Myocyte (in vitro differentiated cells): Measurements from ENCODE around the gene TGM6. TPM values are rescaled to one million over a fixed set of nuclear protein-coding genes. Genes with fewer than 3 reads are reported as not detected.

Experiments used
- DNase-seq: peaks from one replicate; pipeline ENCODE4 v3.0.0-alpha.2; 2012; ENCODE audit warnings: low read depth
- polyA plus RNA-seq: library from polyadenylated mRNA; unstranded; fragments of >200 nt; gene quantifications from one replicate; pipeline ENCODE4 v1.2.1, GENCODE V29; 2012; ENCODE audit warnings: missing spikeins
- total RNA-seq: library from RNA; depleted of rRNA; stranded (reverse); fragments of >200 nt; gene quantifications from 2 replicates; pipeline ENCODE4 v1.2.3, GENCODE V29; 2014

The TGM6 gene
- not detected in 2 replicates for total RNA-seq
- polyA plus RNA-seq: not detected

GRCh38 chr20:2380601-2381000 is at the start of gene TGM6:
Gene TGM6, plus strand, starts transcription at chr20:2380901. Its CDS starts 68 bp downstream, at chr20:2380969.
- DNase-seq: no peak

- no peak for DNase-seq
These were observed 49.6 kb upstream of the TGM6 start for GRCh38 chr20:2331106-2331505.

- no peak for DNase-seq
These were observed 48.7 kb upstream of the TGM6 start for GRCh38 chr20:2331901-2332565.

GRCh38 chr20:2332711-2333110 is 48.0 kb upstream of the TGM6 start:
- no peak for DNase-seq

DNA sequence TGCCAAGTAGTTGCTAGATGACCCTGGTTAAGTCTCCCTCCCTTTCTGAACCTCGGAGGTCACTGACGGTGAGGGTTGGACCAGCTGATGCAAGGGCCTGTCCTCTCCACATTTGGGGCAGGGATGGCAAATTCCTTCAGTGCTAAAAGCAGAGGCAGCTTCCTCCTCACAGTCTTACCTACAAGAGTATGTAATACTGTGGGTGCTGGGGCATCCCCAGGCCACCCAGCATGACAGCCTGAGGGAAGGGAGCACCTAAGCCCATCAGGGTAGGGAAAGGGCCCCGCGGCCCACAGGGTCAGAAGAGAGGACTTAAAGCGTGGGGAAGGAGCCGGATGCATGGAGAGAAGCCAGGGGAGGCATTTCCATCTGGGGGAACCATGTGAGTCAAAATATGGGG is 46.9 kb upstream of the TGM6 start:
- DNase-seq: no peak

DNA sequence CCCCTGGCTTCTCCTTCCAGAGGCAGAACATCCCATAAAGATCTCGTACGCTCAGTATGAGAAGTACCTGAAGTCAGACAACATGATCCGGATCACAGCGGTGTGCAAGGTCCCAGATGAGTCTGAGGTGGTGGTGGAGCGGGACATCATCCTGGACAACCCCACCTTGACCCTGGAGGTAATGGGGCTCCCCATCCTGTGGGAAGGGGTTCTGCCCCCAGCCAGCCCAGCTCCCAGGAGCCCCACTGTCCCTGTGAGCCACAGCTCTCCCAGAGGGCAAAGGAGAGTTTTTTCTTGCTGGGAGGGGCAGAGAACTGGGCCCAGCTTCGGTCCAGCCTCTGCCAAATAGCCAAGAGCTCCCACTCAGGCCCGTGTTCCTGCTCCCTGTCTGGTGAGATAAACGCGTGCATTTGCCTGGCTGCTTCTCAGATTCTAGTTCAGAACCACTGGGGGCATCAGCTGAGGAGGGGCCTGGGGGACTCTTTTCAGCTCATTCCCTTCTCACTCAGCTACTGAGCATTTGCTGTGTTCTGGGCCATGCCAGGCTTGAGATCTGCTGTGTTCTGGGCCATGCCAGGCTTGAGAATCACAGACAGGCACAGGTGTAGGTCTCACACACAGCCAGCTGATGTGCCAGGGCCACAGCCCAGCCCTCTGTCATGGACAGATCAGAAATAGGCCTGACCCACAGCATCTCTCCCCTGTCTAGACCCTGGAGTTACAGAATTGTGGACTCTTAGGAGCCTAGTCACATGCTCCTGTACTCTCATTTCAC is 45.4 kb upstream of the TGM6 start:
- peak; percentile 33 for DNase-seq

DNA sequence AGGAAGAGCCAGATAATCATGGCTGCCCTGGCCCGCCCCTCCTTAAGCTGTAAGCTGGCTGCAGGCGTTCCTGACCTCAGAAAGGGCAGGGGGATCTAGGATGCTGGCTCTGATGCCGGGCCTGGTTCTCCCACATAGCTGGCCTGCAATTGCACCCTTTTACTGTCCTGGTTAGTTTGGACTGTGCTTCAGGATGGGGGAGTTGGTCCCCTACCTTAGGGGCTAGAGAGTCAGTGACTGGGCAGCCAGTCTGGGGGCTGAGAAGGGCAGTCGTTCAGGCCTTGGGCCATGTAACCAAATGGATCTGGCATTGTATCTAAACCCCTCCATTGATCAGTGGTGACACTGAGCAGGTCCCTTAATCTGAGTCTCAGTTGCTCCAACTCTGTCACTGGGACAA is 44.2 kb upstream of the TGM6 start:
- DNase-seq: no peak

GRCh38 chr20:2337142-2337541 is 43.6 kb upstream of the TGM6 start:
- DNase-seq: no peak

- DNase-seq: no peak
These were observed 42.2 kb upstream of the TGM6 start for GRCh38 chr20:2338411-2339066.

GRCh38 chr20:2340136-2340535 is 40.6 kb upstream of the TGM6 start:
- DNase-seq: no peak

DNA sequence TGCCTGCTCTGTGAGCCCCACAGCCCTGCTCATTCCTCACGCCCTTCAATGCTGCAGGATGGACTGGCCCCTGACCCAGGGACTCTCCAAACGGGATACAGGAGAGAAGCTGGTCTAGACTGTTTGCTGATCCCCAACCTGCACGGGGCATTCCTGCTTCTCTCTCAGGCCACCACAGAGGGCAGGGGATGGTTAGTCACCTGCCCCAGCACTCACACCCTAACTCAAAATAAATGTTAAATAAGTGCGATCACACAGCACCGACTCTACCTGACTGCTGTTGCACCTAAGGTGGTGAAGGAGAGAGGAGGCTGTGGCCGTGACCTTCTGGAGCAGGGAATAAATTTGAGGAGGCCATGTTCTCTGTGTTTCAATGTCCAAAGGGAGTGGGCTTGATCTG is 39.9 kb upstream of the TGM6 start:
- DNase-seq: no peak

- no peak for DNase-seq
These were observed 39.4 kb upstream of the TGM6 start for GRCh38 chr20:2341336-2341735.

GRCh38 chr20:2342243-2342642 is 38.5 kb upstream of the TGM6 start:
- no peak for DNase-seq

DNA sequence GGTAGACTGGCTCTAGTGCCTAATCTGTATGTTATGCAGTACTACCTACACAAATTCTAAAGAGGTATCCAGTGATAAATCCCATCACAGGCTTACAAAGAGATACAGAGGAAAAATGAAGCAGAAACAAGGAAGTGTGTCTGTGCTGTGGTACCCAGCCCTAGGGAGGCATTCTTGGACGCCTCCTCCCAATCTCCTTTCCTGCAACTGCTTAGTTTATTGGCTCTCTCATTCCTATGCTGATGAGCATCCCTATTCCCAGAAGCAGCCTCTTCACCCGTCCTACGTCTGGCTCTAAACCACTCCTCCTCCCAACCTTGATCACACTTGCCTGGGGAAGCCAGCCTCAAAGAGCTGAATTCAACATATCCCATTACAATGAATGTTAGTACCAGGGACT is 34.5 kb upstream of the TGM6 start:
- DNase-seq: no peak

DNA sequence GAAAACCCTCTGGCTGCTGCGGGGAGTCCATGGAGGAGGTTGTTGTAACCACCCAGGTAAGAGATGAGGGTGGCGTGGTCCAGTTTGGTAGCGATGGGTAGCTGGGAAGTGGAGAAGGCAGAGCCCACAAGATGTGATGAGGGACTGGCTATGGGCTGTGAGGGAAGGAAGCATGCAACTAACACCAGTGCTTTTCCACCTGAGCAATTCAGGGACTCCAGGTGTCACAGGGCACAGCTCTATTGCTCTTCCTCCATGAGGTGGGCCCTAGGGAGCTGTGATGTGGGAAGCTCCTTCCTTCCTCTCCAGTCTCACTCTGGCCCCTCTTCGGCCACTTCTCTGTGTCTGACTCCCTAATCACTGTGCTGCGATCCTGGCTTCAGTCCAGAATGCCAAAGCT is 32.4 kb upstream of the TGM6 start:
- DNase-seq: no peak

GRCh38 chr20:2349801-2350200 is 30.9 kb upstream of the TGM6 start:
- DNase-seq: no peak

GRCh38 chr20:2350606-2351005 is 30.1 kb upstream of the TGM6 start:
- no peak for DNase-seq

DNA sequence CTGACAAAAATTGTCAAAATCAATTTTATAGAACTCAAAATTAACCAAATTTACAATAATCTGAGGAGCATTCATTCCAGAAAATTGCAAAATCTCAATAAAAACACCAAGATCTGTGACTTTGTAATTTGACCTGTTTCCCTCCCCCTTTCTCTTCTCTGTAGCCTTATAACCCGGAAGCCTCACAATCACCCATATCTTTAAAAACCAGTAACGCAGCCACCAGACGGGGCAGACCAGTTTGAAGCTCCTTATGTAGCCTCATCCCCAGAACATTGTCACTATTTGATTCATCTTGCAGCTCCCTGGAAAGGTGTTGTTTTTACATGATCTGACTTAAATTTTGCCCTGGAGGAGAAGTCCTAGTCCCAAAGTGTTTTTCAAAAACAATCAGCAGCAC is 27.5 kb upstream of the TGM6 start:
- no peak for DNase-seq

GRCh38 chr20:2357114-2357513 is 23.6 kb upstream of the TGM6 start:
- no peak for DNase-seq

DNA sequence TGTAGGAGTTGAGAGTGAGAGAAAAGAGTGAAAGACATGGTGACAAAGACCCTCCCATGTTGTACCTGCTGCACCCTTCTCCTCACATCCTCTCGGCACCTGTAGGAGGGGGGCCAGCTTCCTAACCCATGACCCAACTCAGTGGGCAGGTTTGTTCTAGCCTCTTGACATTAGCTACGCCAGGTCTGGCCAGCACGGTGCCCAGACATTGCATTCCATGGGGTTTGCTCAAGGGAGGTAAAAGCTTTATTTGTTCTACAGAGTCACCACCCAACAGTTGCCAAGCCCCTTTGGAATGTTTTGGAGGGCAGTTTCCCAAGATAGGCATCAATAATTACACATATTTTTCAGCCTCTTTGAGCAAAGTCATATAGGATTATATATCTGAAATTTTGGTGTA is 22.7 kb upstream of the TGM6 start:
- DNase-seq: no peak

DNA sequence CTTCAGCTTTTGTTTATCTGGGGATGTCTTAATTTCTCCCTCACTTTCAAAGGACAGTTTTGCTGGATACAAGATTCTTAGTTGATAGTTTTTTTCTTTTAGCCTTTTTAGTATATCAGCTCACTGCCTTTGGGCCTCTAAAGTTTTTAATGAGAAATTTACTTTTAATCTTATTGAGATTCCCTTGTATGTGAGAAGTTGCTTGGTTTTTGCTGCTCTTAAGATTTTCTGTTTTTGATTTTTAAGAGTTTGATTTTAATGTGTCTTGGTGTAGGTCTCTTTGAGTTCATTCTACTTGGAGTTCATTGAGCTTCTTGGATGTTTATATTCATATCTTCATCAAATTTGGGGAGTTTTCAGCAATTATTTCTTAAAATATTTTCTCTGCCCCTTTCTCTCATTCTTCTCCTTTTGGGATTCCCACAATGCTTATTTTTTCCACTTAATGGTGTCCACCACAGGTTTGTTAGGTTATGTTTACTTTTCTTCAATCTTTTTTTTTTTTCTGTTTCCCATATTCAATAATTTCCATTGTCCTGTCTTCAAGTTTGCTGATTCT is 19.6 kb upstream of the TGM6 start:
- no peak for DNase-seq

DNA sequence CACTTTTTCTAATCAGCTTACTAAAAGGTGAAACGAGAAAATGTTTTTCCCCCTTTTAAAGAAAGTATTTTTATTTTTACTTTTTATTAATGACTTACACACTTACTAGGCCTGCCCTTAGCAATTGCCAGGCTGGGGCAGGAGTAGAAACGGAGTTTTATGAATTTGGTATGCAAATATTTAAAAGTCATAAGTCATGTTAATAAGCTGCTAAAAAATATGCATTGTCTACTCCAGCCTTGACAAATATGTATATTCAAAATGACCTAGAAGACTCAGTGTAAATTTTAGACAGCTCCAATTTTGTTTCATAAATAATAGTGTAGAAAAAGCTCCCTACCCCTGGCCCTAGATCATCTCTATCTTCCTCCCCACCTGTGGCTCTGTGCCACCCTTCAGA is 17.5 kb upstream of the TGM6 start:
- no peak for DNase-seq
